Measurements from ENCODE around the gene CXCL8.

GRCh38 chr4:73751166-73751565 lies 10.8 kb downstream of the CXCL8 start:
- TF ChIP-seq POLR2A (IDR thresholded peaks at IDR 0.05) (no peak), CTCF (IDR thresholded peaks at IDR 0.05) (no peak)
